HepG2 (cell line): Measurements from ENCODE around the gene IRAK2. TPM values are rescaled to one million over a fixed set of nuclear protein-coding genes. Genes with fewer than 3 reads are reported as not detected.

Experiments
- E2F2 ChIP-seq: sonication (generic); formaldehyde crosslinking; IDR thresholded peaks from 2 replicates; pipeline ENCODE4 v1.4.0; 2020; ENCODE audit warnings: missing genetic modification reagents, borderline replicate concordance
- FIP1L1 ChIP-seq: fragments of 200-400 bp; formaldehyde crosslinking; IDR thresholded peaks from 2 replicates; pipeline ENCODE4 v1.6.1; 2018; ENCODE audit warnings: low read depth, mild to moderate bottlenecking, low read length, moderate library complexity, borderline replicate concordance; ENCODE audit not compliant: insufficient read depth
- GPN1 ChIP-seq: sonication (generic); formaldehyde crosslinking; IDR thresholded peaks from 2 replicates; pipeline ENCODE4 v1.5.1; 2020; ENCODE audit warnings: missing genetic modification reagents, borderline replicate concordance
- HOXA5 ChIP-seq: sonication (generic); formaldehyde crosslinking; IDR thresholded peaks from 2 replicates; pipeline ENCODE4 v1.4.0; 2020; ENCODE audit warnings: missing genetic modification reagents
- MAFK ChIP-seq, 2 experiments: IDR thresholded peaks in 1 of 2; conservative IDR thresholded peaks in 1 of 2; 2 replicates each; pipeline ENCODE4 v1.6.1; 2011; ENCODE audit warnings: improper control_type of control experiment in 2 of 2, low read length in 2 of 2
- MLX ChIP-seq: IDR thresholded peaks from 2 replicates; pipeline ENCODE4 v1.6.1; 2016
- NFYC ChIP-seq: IDR thresholded peaks from 2 replicates; pipeline ENCODE4 v1.6.1; 2016; ENCODE audit warnings: missing genetic modification reagents, missing compliant biosample characterization
- NRL ChIP-seq: sonication (generic); formaldehyde crosslinking; IDR thresholded peaks from 2 replicates; pipeline ENCODE4 v1.5.0; 2020; ENCODE audit warnings: missing genetic modification reagents, mild to moderate bottlenecking, moderate library complexity, borderline replicate concordance
- PRDM15 ChIP-seq: sonication (generic); formaldehyde crosslinking; IDR thresholded peaks from 2 replicates; pipeline ENCODE4 v1.4.0; 2020; ENCODE audit warnings: missing genetic modification reagents
- RORA ChIP-seq: sonication (generic); formaldehyde crosslinking; IDR thresholded peaks from 2 replicates; pipeline ENCODE4 v1.5.0; 2020; ENCODE audit warnings: mild to moderate bottlenecking, missing genetic modification reagents, moderate library complexity
- SP4 ChIP-seq: sonication (generic); formaldehyde crosslinking; IDR thresholded peaks from 2 replicates; pipeline ENCODE4 v1.8.1; 2023; ENCODE audit warnings: mild to moderate bottlenecking, missing genetic modification reagents
- SRF ChIP-seq: IDR thresholded peaks from 2 replicates; pipeline ENCODE4 v1.6.1; 2011; ENCODE audit warnings: mild to moderate bottlenecking, low read depth, low read length, moderate library complexity
- TCF7 ChIP-seq: sonication (generic); IDR thresholded peaks from 2 replicates; pipeline ENCODE4 v1.6.1; 2016; ENCODE audit warnings: antibody characterized with exemption, low read depth
- ZFYVE20 ChIP-seq: sonication (generic); formaldehyde crosslinking; IDR thresholded peaks from 2 replicates; pipeline ENCODE4 v1.8.0; 2023; ENCODE audit warnings: low read depth, mild to moderate bottlenecking, moderate library complexity, missing genetic modification reagents, borderline replicate concordance
- ZNF296 ChIP-seq: sonication (generic); formaldehyde crosslinking; conservative IDR thresholded peaks from 2 replicates; pipeline ENCODE4 v1.5.0; 2020; ENCODE audit warnings: mild to moderate bottlenecking, missing genetic modification reagents
- ZNF343 ChIP-seq: sonication (generic); formaldehyde crosslinking; IDR thresholded peaks from 2 replicates; pipeline ENCODE4 v1.4.0; 2020; ENCODE audit warnings: mild to moderate bottlenecking, missing genetic modification reagents
- ZNF362 ChIP-seq: sonication (generic); formaldehyde crosslinking; IDR thresholded peaks from 2 replicates; pipeline ENCODE4 v1.4.0; 2020; ENCODE audit warnings: missing genetic modification reagents, mild to moderate bottlenecking, borderline replicate concordance
- ZNF615 ChIP-seq: sonication (generic); formaldehyde crosslinking; IDR thresholded peaks from 2 replicates; pipeline ENCODE4 v1.5.0; 2020; ENCODE audit warnings: mild to moderate bottlenecking, missing genetic modification reagents, borderline replicate concordance
- ZNF652 ChIP-seq: IDR thresholded peaks from 2 replicates; pipeline ENCODE4 v1.6.1; 2016; ENCODE audit warnings: low read depth, borderline replicate concordance
- ZSCAN30 ChIP-seq: sonication (generic); formaldehyde crosslinking; IDR thresholded peaks from 2 replicates; pipeline ENCODE4 v1.5.0; 2020; ENCODE audit warnings: mild to moderate bottlenecking, missing genetic modification reagents
- polyA plus RNA-seq, 8 experiments: library from polyadenylated mRNA; depleted of rRNA in 3 of 8; stranded (reverse) in 7 of 8; unstranded in 1 of 8; fragments of >200 nt; fragmentation: Illumina TruSeq in 4 of 8; extraction: Trizol in 4 of 8; gene quantifications; 2 replicates each; pipeline versions ENCODE4 v1.2.1 to v1.2.3, GENCODE V29; 2011 to 2016; ENCODE audit warnings: low read depth in 4 of 8, missing spikeins in 1 of 8, mixed read lengths in 1 of 8; ENCODE audit not compliant: insufficient read depth in 1 of 8
- total RNA-seq, 5 experiments: library from RNA; depleted of rRNA; stranded (reverse); fragments of >200 nt; fragmentation: Illumina TruSeq; extraction: Trizol; gene quantifications; 2 replicates each; pipeline ENCODE4 v1.2.3, GENCODE V29; 2016; ENCODE audit warnings: low read depth in 1 of 5

IRAK2 gene
- total and polyA plus RNA-seq, 2 of the 13 experiments (the other 11 are each of a cell fraction or from before 2014, with no cell fraction given): 13.1 to 23.3 TPM

GRCh38 chr3:10224794-10225665, 60.3 kb downstream of the IRAK2 start (continued):
- TF ChIP-seq FIP1L1 (no peak), ZNF615 (CRISPR knock-in tag) (no peak), RORA (CRISPR knock-in tag) (no peak), GPN1 (no peak), ZFYVE20 (CRISPR knock-in tag) (no peak), ZNF652 (peak; percentile 44; the same call in 1 of the 2 replicates), SP4 (no peak), SRF (no peak), NFYC (CRISPR knock-in tag) (peak; percentile 49; the same call in 1 of the 2 replicates), MAFK (conservative IDR thresholded peaks at IDR 0.05 in 1 of 2, IDR thresholded peaks at IDR 0.05 in 1 of 2; ENCODE audit: low read length in 2 of 2) (no peak), TCF7 (peak; percentile 74), PRDM15 (CRISPR knock-in tag) (no peak), HOXA5 (peak; percentile 70; the same call in 1 of the 2 replicates), NRL (no peak), ZNF362 (CRISPR knock-in tag) (peak; percentile 80; the same call in 1 of the 2 replicates), E2F2 (no peak), ZSCAN30 (CRISPR knock-in tag) (no peak), ZNF343 (no peak), MLX (CRISPR knock-in tag) (peak; percentile 88), ZNF296 (CRISPR knock-in tag) (no peak)
